ENCODE results near the gene CALD1. TPM values are rescaled to one million over a fixed set of nuclear protein-coding genes. Genes with fewer than 3 reads are reported as not detected.
"Not testable (repeated sequence)": the region's sequence is repeated elsewhere in the genome, so short reads cannot be mapped to it uniquely, and the experiment has no call there.

Gene CALD1
- total RNA-seq, 1 donor from 2014 or later, result 2.3 TPM

DNA sequence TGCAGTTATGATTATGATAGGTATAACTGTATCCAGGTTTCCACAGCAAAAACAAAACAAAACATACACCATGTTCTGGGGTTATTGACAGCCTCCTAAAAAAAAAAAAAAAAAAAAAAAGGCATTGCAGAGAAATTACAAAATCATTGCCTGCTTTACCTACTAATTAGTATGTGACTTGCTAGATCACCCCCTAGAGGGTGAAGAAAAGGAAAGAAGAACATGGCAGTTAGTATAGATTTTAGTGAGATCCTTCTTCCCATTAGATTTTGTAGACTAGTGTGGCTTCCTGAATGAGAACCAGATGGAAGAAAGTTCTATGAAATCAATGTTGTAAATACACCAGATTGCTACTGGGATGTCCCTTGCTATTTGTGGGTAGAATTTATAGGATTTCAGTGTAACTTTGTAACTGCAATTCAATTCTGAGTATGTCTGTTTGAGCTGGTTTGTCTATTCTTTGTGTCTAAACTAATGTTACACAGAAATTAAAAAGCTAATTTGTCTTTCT lies 182.9 kb downstream of the CALD1 start:
- Mint-ChIP-seq H3K4me3 (no peak overlapping the region), H3K4me1 (ENCODE audit: low read depth) (no peaks in the 10 kb centered on the region), H3K36me3 (ENCODE audit: low read depth) (no peaks in the 10 kb centered on the region), H3K27ac (no peak overlapping the region), H3K9me3 (no peaks in the 10 kb centered on the region), H3K27me3 (ENCODE audit: insufficient read depth) (peaks cover 8% of the 10 kb centered on the region)
- intact Hi-C loops (cut with micrococcal nuclease), result no loop called here
- no peak for DNase-seq (ENCODE audit: low spot score)

- H3K4me1 Mint-ChIP-seq (ENCODE audit: low read depth), result no peaks in the 10 kb centered on the region
- no peaks in the 10 kb centered on the region for H3K9me3 Mint-ChIP-seq
- DNase-seq (ENCODE audit: low spot score), result no peak
- peaks cover 11% of the 10 kb centered on the region for H3K27me3 Mint-ChIP-seq (ENCODE audit: insufficient read depth)
- intact Hi-C loops (cut with micrococcal nuclease), result no loop called here
- no peak overlapping the region for H3K27ac Mint-ChIP-seq
- H3K4me3 Mint-ChIP-seq, result no peak overlapping the region
- H3K36me3 Mint-ChIP-seq (ENCODE audit: low read depth), result no peaks in the 10 kb centered on the region
Measured at GRCh38 chr7:134963036-134963435, 183.6 kb downstream of the CALD1 start.

- intact Hi-C loops (cut with micrococcal nuclease), result no loop called here
- H3K9me3 Mint-ChIP-seq, result no peaks in the 10 kb centered on the region
Measured at GRCh38 chr7:134966691-134967090, 187.3 kb downstream of the CALD1 start.

GRCh38 chr7:134968110-134968509 lies 188.7 kb downstream of the CALD1 start:
- Mint-ChIP-seq H3K36me3 (ENCODE audit: low read depth) (no peaks in the 10 kb centered on the region), H3K9me3 (peaks cover 3% of the 10 kb centered on the region), H3K4me3 (no peak overlapping the region), H3K27ac (no peak overlapping the region), H3K27me3 (ENCODE audit: insufficient read depth) (peaks cover 17% of the 10 kb centered on the region), H3K4me1 (ENCODE audit: low read depth) (no peaks in the 10 kb centered on the region)
- intact Hi-C loops (cut with micrococcal nuclease), result no loop called here
- DNase-seq (ENCODE audit: low spot score), result no peak

More at GRCh38 chr7:134966691-134967090, 187.3 kb downstream of the CALD1 start:
- H3K27me3 Mint-ChIP-seq (ENCODE audit: insufficient read depth), result peaks cover 20% of the 10 kb centered on the region
- H3K36me3 Mint-ChIP-seq (ENCODE audit: low read depth), result no peaks in the 10 kb centered on the region
- H3K4me3 Mint-ChIP-seq, result no peak overlapping the region
- no peaks in the 10 kb centered on the region for H3K4me1 Mint-ChIP-seq (ENCODE audit: low read depth)
- no peak for DNase-seq (ENCODE audit: low spot score)
- no peak overlapping the region for H3K27ac Mint-ChIP-seq

DNA sequence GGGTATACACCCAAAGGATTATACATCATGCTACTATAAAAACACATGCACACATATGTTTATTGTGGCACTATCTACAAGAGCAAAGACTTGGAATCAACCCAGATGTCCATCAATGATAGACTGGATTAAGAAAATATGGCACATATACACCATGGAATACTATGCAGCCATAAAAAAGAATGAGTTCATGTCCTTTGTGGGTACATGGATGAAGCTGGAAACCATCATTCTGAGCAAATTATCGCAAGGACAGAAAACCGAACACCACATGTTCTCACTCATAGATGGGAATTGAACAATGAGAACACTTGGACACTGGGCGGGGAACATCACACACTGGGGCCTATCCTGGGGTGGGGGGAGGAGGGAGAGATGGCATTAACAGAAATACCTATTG lies 202.2 kb downstream of the CALD1 start:
- H3K4me3 Mint-ChIP-seq; H3K27ac Mint-ChIP-seq; H3K36me3 Mint-ChIP-seq (ENCODE audit: low read depth); H3K9me3 Mint-ChIP-seq; intact Hi-C loops (cut with micrococcal nuclease); H3K27me3 Mint-ChIP-seq (ENCODE audit: insufficient read depth); DNase-seq (ENCODE audit: low spot score): not testable (repeated sequence)
- peaks cover 16% of the 10 kb centered on the region for H3K4me1 Mint-ChIP-seq (ENCODE audit: low read depth)

- no peak for DNase-seq (ENCODE audit: low spot score)
- H3K36me3 Mint-ChIP-seq (ENCODE audit: low read depth), result peaks cover 4% of the 10 kb centered on the region
- H3K27me3 Mint-ChIP-seq (ENCODE audit: insufficient read depth), result no peaks in the 10 kb centered on the region
- H3K4me3 Mint-ChIP-seq, result peak overlapping the region; percentile 97
- intact Hi-C loops (cut with micrococcal nuclease), result loop anchor here (1.0 to 5.0 kb wide), 7 partner anchors 162 to 670 kb away; partner anchors contain the start of genes AKR1B1, CNOT4, CYREN and NUP205
- H3K4me1 Mint-ChIP-seq (ENCODE audit: low read depth), result peaks cover 42% of the 10 kb centered on the region
- H3K27ac Mint-ChIP-seq, result peak overlapping the region; percentile 86
- no peaks in the 10 kb centered on the region for H3K9me3 Mint-ChIP-seq
Measured at GRCh38 chr7:134985894-134986362, 206.5 kb downstream of the CALD1 start.

DNA sequence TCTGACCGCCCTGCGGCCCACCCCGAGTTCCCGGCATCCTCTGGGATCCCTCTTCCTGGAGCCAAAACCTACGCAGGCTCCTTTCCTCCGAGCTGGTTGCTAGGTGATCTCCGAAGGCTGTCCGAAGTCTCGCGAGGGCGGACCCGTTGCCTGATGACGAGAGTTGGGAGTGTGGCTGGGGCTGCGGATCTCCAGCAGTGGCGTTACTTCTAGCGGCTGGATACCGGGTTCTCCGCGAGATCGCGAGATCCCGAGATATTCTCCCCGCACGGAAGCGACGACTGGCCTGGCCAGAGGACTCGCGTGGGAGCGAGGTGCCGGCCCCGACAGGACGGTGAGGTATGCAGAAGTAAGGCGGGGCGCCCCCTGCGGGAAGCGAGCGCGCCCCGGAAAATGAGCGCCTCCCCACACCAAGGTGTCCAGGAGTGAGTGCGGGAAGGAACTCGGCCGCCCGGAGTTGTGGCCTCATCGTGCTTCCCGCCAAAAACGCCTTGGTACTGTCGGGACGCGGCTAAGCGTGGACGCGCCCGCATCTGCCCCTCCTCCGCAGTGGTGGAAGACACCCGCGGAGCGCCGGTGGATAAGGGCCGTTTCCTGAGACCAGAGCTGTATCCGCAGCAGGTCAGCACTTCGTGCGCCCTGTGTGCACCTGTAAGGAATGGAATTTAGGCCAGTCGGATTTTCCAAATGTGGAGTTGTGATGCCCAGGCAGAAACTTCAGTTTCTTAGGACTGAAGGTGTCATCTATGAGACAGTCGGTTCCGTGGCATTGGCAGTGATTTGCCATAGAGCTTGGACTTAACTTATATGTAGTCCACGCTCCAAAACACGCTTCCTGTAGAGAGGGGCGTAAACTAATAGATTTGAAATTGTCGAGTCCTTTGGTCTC lies 207.2 kb downstream of the CALD1 start, which contains the start of gene AGBL3:
TSS of gene AGBL3 (plus strand) at position 146 of the 889 bp plus-strand sequence. CDS start 1,426 bp downstream, outside the sequence.
- H3K27ac Mint-ChIP-seq, result peak within 1 kb of the TSS; percentile 86
- peaks cover 9% of the 10 kb centered on the region for H3K36me3 Mint-ChIP-seq (ENCODE audit: low read depth)
- DNase-seq (ENCODE audit: low spot score), result peak; percentile 87
- peaks cover 49% of the 10 kb centered on the region for H3K4me1 Mint-ChIP-seq (ENCODE audit: low read depth)
- no peaks in the 10 kb centered on the region for H3K9me3 Mint-ChIP-seq
- peak within 1 kb of the TSS; percentile 97 for H3K4me3 Mint-ChIP-seq
- intact Hi-C loops (cut with micrococcal nuclease), result loop anchor here (1.0 to 5.0 kb wide), 7 partner anchors 162 to 670 kb away; partner anchors contain the start of genes AKR1B1, CNOT4, CYREN and NUP205
- H3K27me3 Mint-ChIP-seq (ENCODE audit: insufficient read depth), result no peaks in the 10 kb centered on the region

DNA sequence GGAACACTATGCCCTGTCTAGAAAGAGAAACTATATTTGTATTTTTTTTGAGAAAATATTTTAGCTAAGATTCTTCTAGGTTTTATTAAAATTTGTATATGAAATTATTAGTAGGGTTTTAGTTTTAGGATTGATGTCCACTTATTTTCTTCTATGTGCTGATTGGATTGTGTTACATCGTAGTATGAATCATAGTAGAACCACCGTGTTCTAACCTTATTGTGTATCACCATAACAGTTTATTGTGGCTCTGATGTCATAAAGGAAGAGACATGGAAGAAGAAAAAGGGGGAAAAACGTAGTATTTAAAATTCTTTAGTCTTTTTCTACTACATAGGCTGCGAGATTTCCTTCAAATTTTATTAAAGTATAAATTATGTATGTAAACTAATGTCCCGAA lies 208.7 kb downstream of the CALD1 start:
- peaks cover 61% of the 10 kb centered on the region for H3K4me1 Mint-ChIP-seq (ENCODE audit: low read depth)
- intact Hi-C loops (cut with micrococcal nuclease), result loop anchor here (5.0 kb wide), 1 partner anchor 524 kb away; the partner anchor contains the start of gene CNOT4

GRCh38 chr7:134991469-134992339 lies 212.3 kb downstream of the CALD1 start:
- Mint-ChIP-seq H3K27me3 (ENCODE audit: insufficient read depth) (no peaks in the 10 kb centered on the region), H3K36me3 (ENCODE audit: low read depth) (peaks cover 31% of the 10 kb centered on the region), H3K27ac (no peak overlapping the region), H3K4me3 (no peak overlapping the region), H3K4me1 (ENCODE audit: low read depth) (peaks cover 54% of the 10 kb centered on the region), H3K9me3 (no peaks in the 10 kb centered on the region)
- intact Hi-C loops (cut with micrococcal nuclease), result no loop called here
- no peak for DNase-seq (ENCODE audit: low spot score)

More for the DNA sequence above, 208.7 kb downstream of the CALD1 start:
- no peak for DNase-seq (ENCODE audit: low spot score)
- H3K27me3 Mint-ChIP-seq (ENCODE audit: insufficient read depth), result no peaks in the 10 kb centered on the region
- peaks cover 12% of the 10 kb centered on the region for H3K36me3 Mint-ChIP-seq (ENCODE audit: low read depth)
- H3K4me3 Mint-ChIP-seq, result no peak overlapping the region
- no peaks in the 10 kb centered on the region for H3K9me3 Mint-ChIP-seq
- no peak overlapping the region for H3K27ac Mint-ChIP-seq

DNA sequence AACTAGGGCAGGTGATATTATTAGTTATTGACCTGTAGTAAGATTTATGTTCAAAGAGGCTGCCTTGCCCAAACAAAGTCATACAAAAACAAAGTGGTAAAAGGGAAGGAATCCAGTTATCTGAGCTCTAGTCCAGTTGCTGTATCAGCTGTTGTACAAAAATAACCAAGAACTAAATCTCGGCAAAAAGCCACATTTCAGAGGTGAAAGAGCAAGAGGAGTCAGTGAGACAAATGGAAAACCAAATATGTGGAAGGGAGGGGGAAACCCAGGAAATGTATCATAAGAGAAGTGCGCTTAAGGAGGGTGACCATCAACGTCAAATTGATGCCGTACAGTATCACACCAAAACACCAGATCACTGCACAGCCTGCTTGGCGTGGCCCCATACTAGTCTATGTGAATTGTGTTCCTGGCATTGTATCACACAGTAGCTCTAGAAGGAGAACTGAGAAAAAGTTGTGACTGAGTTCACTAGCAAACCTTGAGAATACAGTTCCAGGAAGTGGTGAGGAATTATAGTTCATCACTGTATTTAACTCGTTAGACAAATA lies 213.3 kb downstream of the CALD1 start:
- intact Hi-C loops (cut with micrococcal nuclease), result no loop called here
- H3K27me3 Mint-ChIP-seq (ENCODE audit: insufficient read depth), result no peaks in the 10 kb centered on the region
- peaks cover 47% of the 10 kb centered on the region for H3K4me1 Mint-ChIP-seq (ENCODE audit: low read depth)
- H3K9me3 Mint-ChIP-seq, result no peaks in the 10 kb centered on the region
- H3K27ac Mint-ChIP-seq, result no peak overlapping the region
- no peak overlapping the region for H3K4me3 Mint-ChIP-seq
- H3K36me3 Mint-ChIP-seq (ENCODE audit: low read depth), result peaks cover 30% of the 10 kb centered on the region
- DNase-seq (ENCODE audit: low spot score), result no peak

DNA sequence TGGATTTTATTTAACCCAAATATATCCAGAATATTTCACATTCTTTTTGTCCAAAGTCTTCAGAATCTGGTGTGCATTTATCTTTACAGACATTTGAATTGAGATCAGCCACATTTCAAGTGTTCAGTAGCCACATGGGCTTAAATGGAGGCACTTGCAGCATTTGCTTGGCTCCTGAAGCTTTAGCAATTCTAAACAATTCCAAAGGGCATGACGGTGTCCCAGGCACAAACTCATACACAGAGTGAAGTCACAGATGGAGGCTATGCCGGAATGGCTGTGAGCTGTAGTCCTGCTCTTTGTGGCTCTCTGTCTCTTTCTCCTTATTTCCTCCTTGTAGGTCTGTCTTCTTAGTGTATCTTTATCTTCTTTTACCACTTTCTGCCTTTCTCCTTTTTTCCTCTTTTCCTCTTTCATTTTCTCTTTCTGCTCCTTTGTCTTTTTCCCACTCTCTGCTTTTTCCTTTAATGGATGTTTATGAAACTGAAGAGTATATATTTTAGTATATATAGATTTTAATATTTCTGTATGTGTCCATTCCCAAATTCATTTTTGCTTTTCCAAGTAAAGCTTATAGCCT lies 214.5 kb downstream of the CALD1 start:
- DNase-seq (ENCODE audit: low spot score), result no peak
- H3K9me3 Mint-ChIP-seq, result no peaks in the 10 kb centered on the region
- peaks cover 28% of the 10 kb centered on the region for H3K36me3 Mint-ChIP-seq (ENCODE audit: low read depth)
- H3K27ac Mint-ChIP-seq, result peak overlapping the region; percentile 30
- no peak overlapping the region for H3K4me3 Mint-ChIP-seq
- H3K4me1 Mint-ChIP-seq (ENCODE audit: low read depth), result peaks cover 41% of the 10 kb centered on the region
- intact Hi-C loops (cut with micrococcal nuclease), result no loop called here
- no peaks in the 10 kb centered on the region for H3K27me3 Mint-ChIP-seq (ENCODE audit: insufficient read depth)
